ENCODE data around the gene PIK3C2B. TPM values are rescaled to one million over a fixed set of nuclear protein-coding genes. Genes with fewer than 3 reads are reported as not detected.
"Not testable (repeated sequence)": the region's sequence is repeated elsewhere in the genome, so short reads cannot be mapped to it uniquely, and the experiment has no call there.

The PIK3C2B gene, protein sequence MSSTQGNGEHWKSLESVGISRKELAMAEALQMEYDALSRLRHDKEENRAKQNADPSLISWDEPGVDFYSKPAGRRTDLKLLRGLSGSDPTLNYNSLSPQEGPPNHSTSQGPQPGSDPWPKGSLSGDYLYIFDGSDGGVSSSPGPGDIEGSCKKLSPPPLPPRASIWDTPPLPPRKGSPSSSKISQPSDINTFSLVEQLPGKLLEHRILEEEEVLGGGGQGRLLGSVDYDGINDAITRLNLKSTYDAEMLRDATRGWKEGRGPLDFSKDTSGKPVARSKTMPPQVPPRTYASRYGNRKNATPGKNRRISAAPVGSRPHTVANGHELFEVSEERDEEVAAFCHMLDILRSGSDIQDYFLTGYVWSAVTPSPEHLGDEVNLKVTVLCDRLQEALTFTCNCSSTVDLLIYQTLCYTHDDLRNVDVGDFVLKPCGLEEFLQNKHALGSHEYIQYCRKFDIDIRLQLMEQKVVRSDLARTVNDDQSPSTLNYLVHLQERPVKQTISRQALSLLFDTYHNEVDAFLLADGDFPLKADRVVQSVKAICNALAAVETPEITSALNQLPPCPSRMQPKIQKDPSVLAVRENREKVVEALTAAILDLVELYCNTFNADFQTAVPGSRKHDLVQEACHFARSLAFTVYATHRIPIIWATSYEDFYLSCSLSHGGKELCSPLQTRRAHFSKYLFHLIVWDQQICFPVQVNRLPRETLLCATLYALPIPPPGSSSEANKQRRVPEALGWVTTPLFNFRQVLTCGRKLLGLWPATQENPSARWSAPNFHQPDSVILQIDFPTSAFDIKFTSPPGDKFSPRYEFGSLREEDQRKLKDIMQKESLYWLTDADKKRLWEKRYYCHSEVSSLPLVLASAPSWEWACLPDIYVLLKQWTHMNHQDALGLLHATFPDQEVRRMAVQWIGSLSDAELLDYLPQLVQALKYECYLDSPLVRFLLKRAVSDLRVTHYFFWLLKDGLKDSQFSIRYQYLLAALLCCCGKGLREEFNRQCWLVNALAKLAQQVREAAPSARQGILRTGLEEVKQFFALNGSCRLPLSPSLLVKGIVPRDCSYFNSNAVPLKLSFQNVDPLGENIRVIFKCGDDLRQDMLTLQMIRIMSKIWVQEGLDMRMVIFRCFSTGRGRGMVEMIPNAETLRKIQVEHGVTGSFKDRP (N-terminal part only)
- total RNA-seq, result 29.3 and 37.3 TPM in 2 replicates

DNA sequence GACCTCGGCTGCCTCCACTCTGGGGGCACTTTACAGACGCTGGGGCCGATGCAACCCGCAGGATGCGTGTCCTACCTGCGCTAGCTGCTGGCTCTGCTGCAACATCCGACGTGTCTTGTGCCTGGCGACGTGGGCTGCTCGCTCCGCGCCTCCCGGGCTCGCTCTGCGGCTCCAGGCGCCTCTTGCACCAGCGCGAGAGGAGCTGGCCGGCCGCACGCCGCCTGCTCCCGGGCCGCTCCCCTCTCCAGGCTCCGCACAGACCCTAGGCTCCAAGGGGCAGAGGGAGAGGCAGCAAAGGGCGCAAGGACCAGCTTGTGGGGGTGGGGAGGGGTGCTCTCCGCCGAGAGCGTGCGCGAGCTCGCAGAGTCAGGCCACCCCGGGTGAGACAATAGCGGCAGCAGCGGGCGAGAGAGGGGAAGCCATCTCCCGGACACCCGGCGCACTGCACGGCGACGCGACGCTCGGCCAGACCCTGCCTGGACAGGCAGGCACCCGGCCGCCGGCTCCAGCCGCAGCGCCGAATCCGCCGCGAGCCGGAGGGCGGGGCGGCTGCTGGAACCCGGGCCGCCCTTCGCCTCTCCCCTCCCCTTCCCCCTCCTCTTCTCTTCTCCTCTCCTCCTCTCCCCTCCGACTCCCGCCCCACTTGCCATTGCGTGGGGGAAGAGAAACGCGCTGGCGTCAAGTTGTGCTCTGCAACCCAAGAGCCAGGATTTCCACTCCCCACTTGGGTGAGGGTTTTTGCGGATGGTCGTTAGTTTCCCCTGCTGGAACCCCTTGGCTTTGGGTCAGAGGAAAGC is at the start of gene PIK3C2B:
Gene PIK3C2B, minus strand, starts transcription at position 525 of the 797 bp plus-strand sequence. CDS start 25,003 bp downstream, outside the sequence.
- peak; percentile 90 for DNase-seq

DNA sequence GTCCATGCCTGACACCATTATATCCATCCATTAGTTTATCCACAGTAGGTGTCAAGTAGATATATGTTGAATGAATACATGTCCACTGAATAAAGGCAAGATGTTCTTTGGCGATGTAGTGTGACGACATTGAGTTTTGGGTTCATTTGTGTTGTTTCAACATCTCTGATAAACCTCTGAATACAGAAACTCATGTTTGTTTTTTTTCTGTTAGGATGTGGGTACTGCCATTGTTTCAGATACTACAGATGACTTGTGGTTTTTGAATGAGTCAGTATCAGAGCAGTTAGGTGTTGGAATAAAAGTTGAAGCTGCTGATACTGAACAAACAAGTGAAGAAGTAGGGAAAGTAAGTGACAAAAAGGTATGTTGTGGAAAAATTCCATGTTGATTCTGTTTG is 49.7 kb upstream of the PIK3C2B start:
- DNase-seq, result peak; percentile 45

DNA sequence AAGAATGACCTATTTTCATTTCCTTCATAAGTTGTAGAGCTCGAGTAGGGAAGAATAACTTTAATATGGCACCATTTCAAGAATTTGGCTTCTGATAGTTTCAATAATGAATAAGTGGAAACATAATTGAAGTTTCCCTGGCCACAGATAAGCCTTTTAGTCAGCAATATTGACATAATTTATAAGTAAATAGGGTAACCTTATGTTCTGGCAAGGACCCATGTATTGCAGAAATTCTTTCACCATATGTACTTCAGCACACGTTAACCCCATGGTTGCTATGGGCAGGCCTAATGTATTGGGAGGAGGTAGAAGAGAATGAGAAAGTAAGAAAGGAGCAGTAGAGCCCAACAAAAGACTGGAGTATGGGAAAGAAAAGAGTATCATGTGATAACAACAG is 47.0 kb upstream of the PIK3C2B start:
- DNase-seq, result peak; percentile 21

DNA sequence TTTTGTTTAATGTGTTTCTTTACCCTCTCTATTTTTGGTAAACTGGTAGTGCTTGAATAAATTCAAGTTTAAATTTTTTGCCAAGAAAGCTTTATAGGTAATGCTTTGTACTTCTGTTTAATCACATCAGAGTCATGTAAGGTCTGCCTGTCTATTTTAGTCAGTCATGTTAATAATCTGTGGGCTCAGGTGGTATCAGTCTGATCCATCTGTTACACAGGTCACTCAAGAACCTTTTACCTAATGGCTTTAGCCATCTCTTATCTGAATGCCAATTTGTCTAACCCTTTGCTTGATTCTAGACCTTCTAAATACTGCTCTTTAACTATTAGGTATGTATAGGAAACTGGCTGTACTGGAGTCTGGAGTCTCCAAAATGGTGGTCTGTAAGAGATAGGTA is 38.2 kb upstream of the PIK3C2B start:
- DNase-seq, result no peak

DNA sequence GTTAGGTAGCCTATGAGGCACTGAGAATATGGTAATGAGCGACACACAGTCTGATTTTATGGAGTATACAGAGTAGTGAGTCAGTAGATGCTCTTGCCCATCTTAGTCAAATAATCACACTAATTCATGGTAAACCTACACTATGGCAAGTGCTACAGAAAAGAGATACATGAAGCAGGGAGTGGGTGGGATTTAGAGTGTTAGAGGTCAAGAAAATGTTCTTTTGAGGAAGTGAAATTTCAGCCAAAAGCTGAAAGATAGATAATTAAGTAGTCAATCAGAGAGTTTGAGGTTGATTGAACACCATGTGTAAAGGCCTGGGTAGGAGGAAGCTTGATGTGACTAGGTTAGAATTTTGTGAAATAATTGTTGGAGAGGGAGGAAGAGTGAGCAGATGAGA is 36.3 kb upstream of the PIK3C2B start:
- no peak for DNase-seq

DNA sequence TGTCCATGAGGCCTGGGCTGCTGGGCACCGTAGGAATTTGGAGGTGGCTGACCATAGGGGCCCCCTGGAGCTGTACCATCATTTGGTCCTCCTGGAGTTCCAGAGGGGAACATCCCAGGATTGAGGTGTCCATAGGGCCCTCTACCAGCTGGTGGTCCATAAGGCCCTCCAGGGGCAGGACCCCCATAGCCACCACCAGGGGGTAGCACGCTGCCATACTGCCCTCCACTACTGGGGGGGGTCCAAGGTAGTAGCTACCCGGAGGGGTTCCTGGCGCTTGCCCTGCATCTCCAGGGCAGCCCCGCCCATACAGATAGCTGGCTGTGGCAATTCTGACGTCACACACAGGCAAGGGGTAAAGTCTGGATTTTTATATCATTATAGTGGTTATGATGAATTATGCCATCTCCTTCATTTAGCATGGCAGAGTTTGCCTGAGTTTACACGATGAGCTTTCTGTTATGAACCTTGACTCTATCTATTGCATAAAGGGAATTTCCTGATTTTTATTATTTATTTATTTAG is 34.8 kb upstream of the PIK3C2B start:
- no peak for DNase-seq

DNA sequence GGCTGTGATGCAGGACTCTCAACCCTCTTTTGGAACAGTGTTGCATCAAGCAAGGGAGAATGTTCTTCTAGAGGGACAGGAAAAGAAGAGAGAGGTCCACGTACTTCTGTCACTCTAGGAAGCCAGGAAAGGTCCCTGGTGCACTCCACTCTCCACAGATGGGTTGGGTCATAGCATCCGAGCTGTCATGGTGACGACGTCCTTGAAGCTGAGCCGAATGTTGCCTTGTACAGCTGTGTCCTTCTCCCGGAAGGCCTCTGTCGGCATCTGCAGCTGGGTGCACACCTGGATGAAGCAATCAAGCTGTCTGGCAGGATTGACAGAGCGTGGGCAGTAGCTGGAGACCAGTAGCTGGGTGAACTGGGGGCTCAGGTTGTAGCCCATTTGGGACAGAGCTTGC is 34.1 kb upstream of the PIK3C2B start:
- DNase-seq, result no peak

DNA sequence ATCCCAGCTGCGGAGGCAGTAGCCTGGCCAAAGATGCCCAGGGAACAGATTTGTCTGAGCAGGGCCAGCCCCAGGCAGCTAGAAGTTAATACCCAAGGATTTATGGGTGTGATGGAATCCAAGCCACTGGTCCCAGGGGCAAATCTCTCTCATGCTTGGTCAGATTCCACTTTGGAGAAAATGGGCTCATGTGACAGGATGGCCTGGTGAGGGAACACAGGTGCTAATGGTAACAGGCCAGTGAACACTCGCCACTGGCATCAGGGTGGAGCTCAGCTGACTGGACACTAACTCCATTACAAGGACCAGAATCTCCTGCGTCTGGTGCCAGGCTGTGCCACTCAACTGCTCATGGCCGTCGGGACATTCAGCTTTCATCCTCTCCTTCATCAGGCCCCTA is 33.6 kb upstream of the PIK3C2B start:
- DNase-seq, result no peak

DNA sequence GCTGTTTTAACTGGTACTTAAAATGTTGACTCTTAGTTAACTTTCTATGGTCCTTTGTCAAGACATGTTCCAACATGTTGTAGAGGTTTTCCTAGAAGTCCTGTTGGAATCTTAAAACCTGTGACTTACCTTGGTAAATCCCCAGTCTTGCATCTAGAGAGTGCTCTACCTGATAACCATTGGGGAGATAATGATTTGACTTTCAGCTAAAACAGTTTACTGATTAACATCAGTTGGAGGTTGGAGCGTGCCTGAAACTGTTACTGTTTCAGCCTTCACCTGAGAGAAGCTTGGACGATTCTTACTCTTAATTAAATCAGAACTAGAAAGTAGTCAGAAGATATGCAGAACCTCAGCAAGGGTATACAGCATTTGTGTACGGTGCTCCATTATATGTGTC is 30.4 kb upstream of the PIK3C2B start:
- DNase-seq, result no peak

DNA sequence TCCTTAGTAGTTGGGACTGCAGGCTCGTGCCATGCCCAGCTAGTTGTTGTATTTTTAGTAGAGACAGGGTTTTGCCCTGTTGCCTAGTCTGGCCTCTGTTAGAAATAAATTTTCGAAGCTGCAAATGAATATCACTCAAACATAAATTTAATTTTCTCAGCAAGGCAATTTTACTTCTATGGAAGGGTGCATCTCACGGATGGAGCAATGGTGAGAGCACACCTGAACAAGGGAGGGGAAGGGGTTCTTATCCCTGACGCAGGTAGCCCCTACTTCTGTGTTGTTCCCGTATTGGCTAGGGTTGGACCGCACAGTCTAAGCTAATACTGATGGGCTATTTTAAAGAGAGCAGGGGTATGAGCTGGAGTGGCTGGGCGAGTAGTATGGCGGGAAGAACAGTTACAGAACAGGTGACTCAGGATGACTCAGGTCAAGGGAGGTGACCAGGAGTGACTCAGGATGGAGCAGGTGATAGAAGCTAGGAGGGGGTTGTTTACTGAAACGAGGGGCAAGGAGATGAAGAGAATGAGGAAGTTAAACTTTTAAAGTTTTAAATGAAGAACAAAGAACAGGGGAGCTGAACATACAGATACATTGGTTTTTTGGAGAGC is 29.1 kb upstream of the PIK3C2B start:
- no peak for DNase-seq

DNA sequence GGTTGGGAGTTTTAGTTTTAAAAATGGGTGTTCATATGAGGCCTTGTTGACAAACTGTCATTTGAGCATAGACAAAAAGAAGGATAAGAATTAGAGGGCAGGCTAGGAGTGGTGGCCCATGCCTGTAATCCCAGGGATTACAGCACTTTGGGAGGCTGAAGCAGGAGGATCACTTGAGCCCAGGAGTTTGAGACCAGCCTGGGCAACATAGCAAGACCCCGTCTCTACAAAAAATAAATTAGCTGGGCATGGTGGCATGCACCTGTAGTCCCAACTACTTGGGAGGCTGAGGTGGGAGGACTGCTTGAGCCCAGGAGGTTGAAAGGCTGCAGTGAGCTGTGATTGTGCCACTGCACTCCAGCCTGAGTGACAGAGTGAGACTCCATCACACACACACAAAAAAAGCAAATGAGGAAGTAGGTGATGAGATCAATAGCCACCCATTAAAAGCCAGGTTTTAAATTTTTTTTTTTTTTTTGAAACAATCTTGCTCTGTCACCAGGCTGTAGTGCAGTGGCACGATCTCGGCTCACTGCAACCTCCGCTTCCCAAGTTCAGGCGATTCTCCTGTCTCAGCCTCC is 27.4 kb upstream of the PIK3C2B start:
- DNase-seq, result not testable (repeated sequence)

DNA sequence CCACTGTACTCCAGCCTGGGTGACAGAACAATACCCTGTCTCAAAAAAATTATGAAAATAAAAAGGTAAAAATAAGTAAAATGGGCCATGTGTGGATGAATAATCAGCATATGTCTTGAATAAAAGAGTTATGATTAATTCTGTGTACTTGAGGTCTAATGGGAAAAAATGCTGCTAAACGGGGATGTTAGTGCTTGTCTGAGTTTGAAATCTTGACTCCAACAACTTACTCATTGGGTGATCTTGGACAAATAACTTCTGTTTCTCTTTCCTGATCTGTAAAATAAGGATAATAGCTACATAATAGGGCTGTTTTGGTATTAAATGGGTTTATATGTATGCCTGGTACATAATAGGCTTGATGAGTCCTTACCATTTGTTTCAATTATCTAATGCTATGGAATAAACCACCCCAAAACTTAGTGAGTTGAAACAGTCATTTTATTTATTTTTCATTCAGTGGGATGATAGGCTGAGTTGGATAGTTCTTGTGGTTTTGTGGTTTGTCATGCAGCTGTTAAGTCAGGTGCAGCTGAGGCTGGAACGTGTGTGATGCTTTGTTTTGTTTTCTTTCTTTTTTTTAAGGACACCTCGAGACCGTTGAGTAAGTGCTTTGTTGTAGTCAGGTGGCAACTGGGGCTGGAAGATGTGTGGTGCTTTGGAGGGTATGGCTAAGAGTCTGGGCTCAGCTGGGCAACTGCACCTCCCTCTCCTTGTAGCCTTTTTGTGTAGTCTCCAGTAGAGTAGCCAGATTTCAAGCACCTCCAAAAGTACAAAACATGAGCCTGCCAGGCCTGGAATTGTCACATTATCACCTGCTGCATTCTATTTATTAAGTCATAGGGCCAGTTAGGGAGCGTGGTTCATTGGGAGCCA is 26.5 kb upstream of the PIK3C2B start:
- DNase-seq, result no peak

DNA sequence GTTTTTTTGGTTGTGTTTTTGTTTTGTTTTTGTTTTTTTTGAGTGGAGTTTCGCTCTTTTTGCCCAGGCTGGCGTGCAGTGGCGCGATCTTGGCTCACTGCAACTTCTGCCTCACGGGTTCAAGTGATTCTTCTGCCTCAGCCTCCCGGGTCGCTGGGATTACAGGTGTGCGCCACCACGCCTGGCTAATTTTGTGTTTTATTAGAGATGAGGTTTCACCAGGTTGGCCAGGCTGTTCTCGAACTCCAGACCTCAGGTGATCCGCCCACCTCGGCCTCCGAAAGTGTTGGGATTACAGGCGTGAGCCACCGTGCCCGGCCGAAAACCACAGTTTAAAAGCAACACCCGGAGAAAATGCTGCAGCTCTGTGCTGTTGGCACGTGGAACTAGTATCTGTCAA is 22.8 kb upstream of the PIK3C2B start:
- DNase-seq, result not testable (repeated sequence)

DNA sequence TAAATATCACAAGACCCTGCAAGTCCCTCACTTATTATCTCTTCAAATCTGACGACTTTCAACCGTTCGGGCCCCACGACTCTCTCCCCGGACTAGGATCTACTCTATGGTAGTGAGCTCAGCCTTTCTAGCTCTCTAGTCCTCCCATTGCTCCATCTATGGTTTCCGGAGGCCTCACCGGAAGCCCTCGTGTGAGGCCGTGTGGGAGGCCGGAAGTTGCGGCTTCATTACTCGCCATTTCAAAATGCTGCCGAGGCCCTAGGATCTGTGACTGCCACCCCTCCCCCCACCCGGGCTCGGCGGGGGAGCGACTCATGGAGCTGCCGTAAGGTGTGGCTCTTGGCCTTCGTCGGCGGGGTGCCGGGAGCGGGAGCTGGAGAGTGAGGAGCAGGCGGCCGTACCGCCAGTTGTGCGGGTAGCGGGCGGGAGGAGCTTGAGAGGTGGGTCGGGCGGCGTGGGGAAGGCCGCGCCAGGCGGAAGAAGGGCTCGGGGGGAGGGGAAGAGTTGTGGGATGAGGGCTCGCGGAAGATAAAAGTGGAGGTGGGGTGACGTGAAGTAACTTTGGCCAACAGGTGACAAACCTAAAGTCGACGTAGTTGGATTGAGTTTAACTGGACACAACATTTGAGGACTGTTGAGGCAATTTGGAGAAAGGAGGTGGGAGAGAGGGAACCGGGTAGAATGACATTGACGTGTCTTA is 21.7 kb upstream of the PIK3C2B start, which contains the start of gene MDM4:
Gene MDM4, plus strand, starts transcription at position 227 of the 700 bp plus-strand sequence. CDS start 9,113 bp downstream, outside the sequence.
- peak; percentile 96 for DNase-seq

DNA sequence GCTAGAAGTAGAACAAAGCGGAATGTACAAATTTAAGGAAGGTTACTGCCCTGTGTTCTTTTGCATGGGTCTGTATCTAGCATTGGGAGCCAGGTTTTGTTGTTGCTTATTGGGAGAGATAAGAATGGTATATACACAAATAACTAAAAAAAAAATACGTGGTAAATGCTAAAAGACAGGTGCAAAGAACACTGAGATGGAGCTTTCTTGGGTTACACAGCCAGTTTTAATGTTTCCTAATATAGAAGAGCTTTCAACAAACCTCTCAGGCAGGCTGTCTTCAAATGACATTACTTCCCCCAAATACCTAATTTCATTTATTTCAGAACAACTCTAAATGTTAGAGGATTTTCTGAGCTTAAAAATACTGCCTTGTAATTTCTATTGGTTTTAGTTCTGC is 20.2 kb upstream of the PIK3C2B start:
- no peak for DNase-seq

DNA sequence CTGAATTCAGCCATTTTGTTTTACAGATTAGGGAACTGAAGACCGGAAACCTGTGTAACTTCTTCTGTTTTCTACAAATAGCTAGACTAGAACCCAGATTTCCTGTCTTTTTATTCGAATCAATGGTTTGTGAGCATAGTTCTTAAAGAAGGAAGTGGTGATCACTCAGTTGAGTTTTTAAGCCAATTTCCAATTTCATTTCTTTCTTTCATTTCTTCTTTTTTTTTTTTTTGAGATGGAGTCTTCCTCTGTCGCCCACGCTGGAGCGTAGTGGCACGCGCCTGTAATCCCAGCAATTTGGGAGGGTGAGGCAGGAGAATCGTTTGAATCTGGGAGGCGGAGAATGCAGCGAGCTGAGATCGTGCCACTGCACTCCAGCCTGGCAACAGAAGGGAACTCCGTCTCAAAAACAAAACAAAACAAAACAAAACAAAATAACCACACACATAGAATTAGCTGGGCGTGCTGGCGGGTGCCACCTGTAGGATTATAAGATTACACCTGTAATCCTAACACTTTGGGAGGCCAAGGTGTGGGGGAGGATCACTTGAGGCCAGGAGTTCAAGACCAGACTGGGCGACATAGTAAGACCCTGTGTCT is 18.6 kb upstream of the PIK3C2B start:
- peak; percentile 27 for DNase-seq

DNA sequence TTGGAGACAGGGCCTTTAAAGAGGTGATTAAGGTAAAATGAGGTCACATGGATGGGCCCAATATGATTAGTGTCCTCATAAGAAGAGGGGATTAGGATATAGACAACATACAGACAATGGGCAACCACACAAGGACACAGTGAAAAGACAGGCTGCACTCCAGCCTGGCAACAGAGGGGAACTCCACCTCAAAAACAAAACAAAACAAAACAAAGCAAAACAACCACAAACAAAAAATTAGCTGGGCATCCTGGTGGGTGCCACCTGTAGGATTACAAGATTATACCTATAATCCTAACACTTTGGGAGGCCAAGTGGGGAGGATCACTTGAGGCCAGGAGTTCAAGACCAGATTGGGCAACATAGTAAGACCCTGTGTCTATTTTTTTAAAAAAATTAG is 16.8 kb upstream of the PIK3C2B start:
- DNase-seq, result no peak

DNA sequence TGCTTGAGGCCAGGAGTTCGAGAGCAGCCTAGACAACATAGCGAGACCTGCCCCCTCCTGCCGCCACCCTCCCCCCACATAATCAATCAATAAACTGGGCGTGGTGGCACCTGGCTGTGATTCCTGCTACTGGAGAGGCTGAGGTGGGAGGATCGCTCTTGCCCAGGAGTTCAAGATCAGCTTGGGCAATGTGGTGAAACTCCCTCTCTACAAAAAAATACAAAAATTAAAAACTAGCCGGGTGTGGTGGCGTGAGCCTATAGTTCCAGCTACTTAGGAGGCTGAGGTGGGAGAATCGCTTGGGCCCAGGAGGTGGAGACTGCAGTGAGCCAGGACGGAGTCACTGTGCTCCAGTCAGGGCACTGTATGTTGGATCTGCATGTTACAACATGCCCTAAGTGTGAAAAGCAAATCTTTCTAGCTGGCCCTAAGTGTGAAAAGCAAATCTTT is 14.6 kb upstream of the PIK3C2B start:
- no peak for DNase-seq
